CD4-positive, CD25-positive, alpha-beta regulatory T cell (primary cell): ENCODE measurements around the gene N4BP2. TPM values are rescaled to one million over a fixed set of nuclear protein-coding genes. Genes with fewer than 3 reads are reported as not detected.
A peak's percentile ranks its signal among the peaks of the same experiment; 100 is the strongest.
"Not testable (repeated sequence)": the region's sequence is repeated elsewhere in the genome, so short reads cannot be mapped to it uniquely, and the experiment has no call there.

Experiments used
- ATAC-seq, 2 donors: fragments of 150-1000 bp; cut with Tn5 transposase; one replicate each; pipeline ENCODE4 v1.10.0; 2021; ENCODE audit warnings: low read depth in 2 of 2, moderate number of reproducible peaks in 2 of 2, moderate library complexity in 1 of 2
- DNase-seq, 3 donors: peaks; one replicate each; pipeline versions ENCODE4 v3.0.0 to v3.0.0-alpha.2; 2012 to 2022; ENCODE audit warnings: mixed read lengths in 1 of 3
- H3K27ac ChIP-seq: one replicate; pipeline ENCODE4 v1.7.0; 2013; ENCODE audit warnings: mild to moderate bottlenecking, low read length; ENCODE audit not compliant: insufficient read depth, poor library complexity, severe bottlenecking
- H3K27me3 ChIP-seq: one replicate; pipeline ENCODE4 v1.7.0; 2013; ENCODE audit warnings: low read length; ENCODE audit not compliant: control insufficient read depth, insufficient read depth
- H3K36me3 ChIP-seq: one replicate; pipeline ENCODE4 v1.7.0; 2013; ENCODE audit warnings: mild to moderate bottlenecking, low read length, moderate library complexity; ENCODE audit not compliant: control insufficient read depth, insufficient read depth
- H3K4me1 ChIP-seq: 2 replicates; pipeline ENCODE4 v1.7.0; 2013; ENCODE audit warnings: mild to moderate bottlenecking, low read length; ENCODE audit not compliant: insufficient read depth, control insufficient read depth, poor library complexity, severe bottlenecking
- H3K4me3 ChIP-seq: one replicate; pipeline ENCODE4 v1.7.0; 2013; ENCODE audit warnings: low read depth, mild to moderate bottlenecking, low read length, moderate library complexity
- H3K9me3 ChIP-seq, 2 experiments: 1 replicate in 1 of 2; 2 replicates in 1 of 2; pipeline ENCODE4 v1.7.0; 2013; ENCODE audit warnings: low read length in 2 of 2, mild to moderate bottlenecking in 1 of 2, moderate library complexity in 1 of 2; ENCODE audit not compliant: control insufficient read depth in 2 of 2
- H3K27ac Mint-ChIP-seq, 3 donors: one replicate each; pipeline ENCODE4 v1.8.0; 2020 to 2022; ENCODE audit warnings: mild to moderate bottlenecking in 3 of 3, mixed read lengths in 3 of 3, moderate library complexity in 2 of 3
- H3K27me3 Mint-ChIP-seq: one replicate; pipeline ENCODE4 v1.8.0; 2022; ENCODE audit warnings: mild to moderate bottlenecking, mixed read lengths
- H3K36me3 Mint-ChIP-seq: one replicate; pipeline ENCODE4 v1.8.0; 2020; ENCODE audit warnings: mixed read lengths
- H3K4me1 Mint-ChIP-seq, 4 donors: one replicate each; pipeline ENCODE4 v1.8.0; 2020 to 2022; ENCODE audit warnings: mixed read lengths in 4 of 4, mild to moderate bottlenecking in 1 of 4
- H3K4me3 Mint-ChIP-seq, 4 donors: one replicate each; pipeline ENCODE4 v1.8.0; 2020 to 2022; ENCODE audit warnings: mild to moderate bottlenecking in 4 of 4, mixed read lengths in 4 of 4, moderate library complexity in 3 of 4
- H3K9me3 Mint-ChIP-seq, 7 donors: one replicate each; pipeline ENCODE4 v1.8.0; 2020 to 2022; ENCODE audit warnings: mixed read lengths in 7 of 7, mild to moderate bottlenecking in 3 of 7, moderate library complexity in 2 of 7
- polyA plus RNA-seq, 4 donors: library from polyadenylated mRNA; unstranded; fragments of 300-500 nt; fragmentation: Illumina TruSeq; gene quantifications; one replicate each; pipeline ENCODE4 v1.2.3, GENCODE V29; 2021
- total RNA-seq: library from RNA; stranded (reverse); gene quantifications from one replicate; pipeline ENCODE4 v1.2.3, GENCODE V29; 2022

Gene N4BP2
- total and polyA plus RNA-seq, 5 donors from 2014 or later, result 6.3 to 21.4 (median 10.1) TPM

DNA sequence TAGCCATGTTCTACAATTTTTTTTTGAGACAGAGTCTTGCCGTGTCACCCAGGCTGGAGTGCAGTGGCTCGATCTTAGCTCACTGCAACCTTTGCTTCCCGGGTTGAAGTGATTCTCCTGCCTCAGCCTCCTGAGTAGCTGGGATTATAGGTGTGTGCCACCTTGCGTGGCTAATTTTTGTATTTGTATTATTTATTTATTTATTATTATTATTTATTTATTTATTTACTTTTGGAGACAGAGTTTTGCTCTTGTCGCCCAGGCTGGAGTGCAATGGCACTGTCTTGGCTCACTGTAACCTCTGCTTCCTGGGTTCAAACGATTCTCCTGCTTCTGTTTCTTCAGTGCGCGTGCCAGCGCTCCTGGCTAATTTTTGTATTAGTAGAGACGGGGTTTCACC lies 36.8 kb downstream of the N4BP2 start:
- not testable (repeated sequence) for H3K9me3 ChIP-seq, H3K9me3 Mint-ChIP-seq, H3K27me3 ChIP-seq, H3K36me3 ChIP-seq, H3K36me3 Mint-ChIP-seq, H3K4me1 ChIP-seq, H3K4me3 Mint-ChIP-seq, H3K27ac ChIP-seq, H3K27me3 Mint-ChIP-seq, H3K27ac Mint-ChIP-seq, DNase-seq, ATAC-seq, H3K4me3 ChIP-seq
- H3K4me1 Mint-ChIP-seq, result peaks cover 5 to 21% (median 12%) of the 10 kb centered on the region in 4 donors

GRCh38 chr4:40099010-40099409 lies 42.4 kb downstream of the N4BP2 start:
- Mint-ChIP-seq H3K27ac (no peak overlapping the region), H3K27me3 (no peaks in the 10 kb centered on the region), H3K4me3 (no peak overlapping the region), H3K4me1 (peaks cover 5 to 12% (median 6%) of the 10 kb centered on the region in 4 donors), H3K9me3 (no peaks in the 10 kb centered on the region), H3K36me3 (peaks cover 16% of the 10 kb centered on the region)
- no peaks in the 10 kb centered on the region for H3K9me3 ChIP-seq
- H3K4me1 ChIP-seq, result no peaks in the 10 kb centered on the region
- peaks cover 10% of the 10 kb centered on the region for H3K36me3 ChIP-seq
- ATAC-seq (no peak), DNase-seq (no peak)
- no peak overlapping the region for H3K27ac ChIP-seq
- no peaks in the 10 kb centered on the region for H3K27me3 ChIP-seq
- H3K4me3 ChIP-seq, result no peak overlapping the region

- H3K9me3 ChIP-seq, ATAC-seq, H3K27me3 ChIP-seq, H3K4me3 ChIP-seq, H3K4me1 ChIP-seq, H3K9me3 Mint-ChIP-seq, H3K27me3 Mint-ChIP-seq, H3K27ac Mint-ChIP-seq, DNase-seq, H3K4me3 Mint-ChIP-seq, H3K4me1 Mint-ChIP-seq, H3K27ac ChIP-seq: not testable (repeated sequence)
- peaks cover 11% of the 10 kb centered on the region for H3K36me3 ChIP-seq
- peaks cover 36% of the 10 kb centered on the region for H3K36me3 Mint-ChIP-seq
These were observed 50.5 kb downstream of the N4BP2 start for GRCh38 chr4:40107150-40107549.

- H3K36me3 ChIP-seq, result peaks cover 14% of the 10 kb centered on the region
- H3K4me3 ChIP-seq, result no peak overlapping the region
- no peaks in the 10 kb centered on the region for H3K27me3 ChIP-seq
- Mint-ChIP-seq H3K36me3 (peaks cover 22% of the 10 kb centered on the region), H3K27me3 (no peaks in the 10 kb centered on the region), H3K4me1 (peaks cover 0 to 6% (median 2%) of the 10 kb centered on the region in 4 donors), H3K9me3 (no peaks in the 10 kb centered on the region), H3K4me3 (no peak overlapping the region), H3K27ac (peak overlapping the region in 1 of 3 donors; percentile 6)
- H3K9me3 ChIP-seq, result no peaks in the 10 kb centered on the region
- ATAC-seq, result no peak
- DNase-seq, result no peak
- H3K27ac ChIP-seq, result no peak overlapping the region
- H3K4me1 ChIP-seq, result no peaks in the 10 kb centered on the region
These were observed 55.6 kb downstream of the N4BP2 start for GRCh38 chr4:40112027-40112792.

DNA sequence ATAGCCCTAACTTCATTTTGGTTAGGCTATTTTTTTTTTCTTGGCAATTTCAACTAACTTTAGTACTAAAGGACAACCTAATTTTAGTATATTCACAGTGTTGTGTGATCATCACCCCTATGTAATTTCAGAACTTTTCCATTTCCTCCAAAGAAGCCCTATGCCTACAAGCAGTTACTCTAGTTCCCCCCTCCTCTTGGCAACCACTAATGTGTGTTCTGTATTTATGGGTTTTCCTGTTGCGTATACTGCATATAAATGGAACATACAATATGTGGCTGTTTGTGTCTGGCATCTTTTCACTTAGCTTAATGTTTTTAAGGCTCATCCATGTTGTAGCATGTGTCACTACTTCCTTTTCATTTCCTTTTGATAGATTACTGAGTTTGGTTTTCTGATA lies 57.6 kb downstream of the N4BP2 start:
- peaks cover 17% of the 10 kb centered on the region for H3K36me3 ChIP-seq
- peaks cover 22% of the 10 kb centered on the region for H3K36me3 Mint-ChIP-seq
- ATAC-seq, result no peak
- no peaks in the 10 kb centered on the region for H3K9me3 ChIP-seq
- H3K4me3 ChIP-seq, result no peak overlapping the region
- H3K9me3 Mint-ChIP-seq, result peaks cover 0 to 2% (median 0%) of the 10 kb centered on the region in 7 donors
- H3K27ac ChIP-seq, result no peak overlapping the region
- no peaks in the 10 kb centered on the region for H3K4me1 ChIP-seq
- H3K27me3 Mint-ChIP-seq, result no peaks in the 10 kb centered on the region
- H3K4me3 Mint-ChIP-seq, result no peak overlapping the region
- H3K27me3 ChIP-seq, result no peaks in the 10 kb centered on the region
- H3K27ac Mint-ChIP-seq, result no peak overlapping the region
- no peak for DNase-seq
- peaks cover 0 to 6% (median 3%) of the 10 kb centered on the region in 4 donors for H3K4me1 Mint-ChIP-seq

- Mint-ChIP-seq H3K27me3 (no peaks in the 10 kb centered on the region), H3K27ac (no peak overlapping the region), H3K4me1 (peaks cover 16 to 25% (median 22%) of the 10 kb centered on the region in 4 donors), H3K9me3 (peaks cover 0 to 2% (median 0%) of the 10 kb centered on the region in 7 donors), H3K36me3 (peaks cover 19% of the 10 kb centered on the region), H3K4me3 (no peak overlapping the region)
- ATAC-seq, result no peak
- H3K4me3 ChIP-seq, result no peak overlapping the region
- no peak for DNase-seq
- no peaks in the 10 kb centered on the region for H3K4me1 ChIP-seq
- no peaks in the 10 kb centered on the region for H3K9me3 ChIP-seq
- H3K27ac ChIP-seq, result no peak overlapping the region
- H3K36me3 ChIP-seq, result peaks cover 17% of the 10 kb centered on the region
- H3K27me3 ChIP-seq, result no peaks in the 10 kb centered on the region
These were observed 62.2 kb downstream of the N4BP2 start for GRCh38 chr4:40118861-40119260.

DNA sequence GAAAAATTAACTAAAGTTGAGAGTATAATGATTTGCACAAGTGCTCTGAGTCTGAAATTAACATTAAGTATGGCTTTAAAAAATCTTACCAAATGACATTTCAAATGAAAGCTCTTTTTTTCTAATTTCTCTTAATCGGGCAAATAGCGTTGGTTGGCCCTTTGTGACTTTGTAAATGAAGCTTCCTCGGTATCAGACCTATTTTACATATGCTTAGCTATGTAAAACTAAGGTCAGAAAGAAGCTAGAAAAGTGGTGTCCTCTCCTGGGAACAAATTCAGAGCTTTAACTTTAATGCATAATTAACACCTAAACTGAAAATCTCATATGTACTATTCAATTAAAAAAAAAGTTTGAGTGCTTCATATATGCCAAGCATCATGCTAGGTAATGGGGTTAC lies 62.7 kb downstream of the N4BP2 start:
- H3K27ac Mint-ChIP-seq, result peak overlapping the region in 1 of 3 donors; percentile 43

DNA sequence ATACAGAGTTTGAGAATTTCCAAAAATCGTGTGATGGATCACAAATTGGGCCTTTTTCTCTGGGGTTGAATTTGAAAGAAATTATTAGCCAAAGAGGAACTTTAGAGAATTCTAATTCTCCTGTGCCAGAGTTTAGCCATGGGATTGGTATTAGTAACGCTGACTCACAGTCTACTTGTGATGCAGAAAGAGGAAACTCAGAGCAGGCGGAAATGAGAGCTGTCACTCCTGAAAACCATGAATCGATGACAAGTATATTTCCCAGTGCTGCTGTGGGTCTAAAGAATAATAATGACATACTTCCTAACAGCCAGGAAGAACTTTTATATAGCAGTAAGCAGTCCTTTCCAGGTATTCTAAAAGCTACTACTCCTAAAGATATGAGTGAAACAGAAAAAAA lies 64.9 kb downstream of the N4BP2 start:
- Mint-ChIP-seq H3K36me3 (peaks cover 10% of the 10 kb centered on the region), H3K9me3 (peaks cover 0 to 2% (median 0%) of the 10 kb centered on the region in 7 donors), H3K4me3 (no peak overlapping the region), H3K27ac (peak overlapping the region; percentile 26 to 74 (median 52)), H3K27me3 (no peaks in the 10 kb centered on the region), H3K4me1 (peaks cover 20 to 41% (median 30%) of the 10 kb centered on the region in 4 donors)
- H3K4me3 ChIP-seq, result no peak overlapping the region
- no peaks in the 10 kb centered on the region for H3K27me3 ChIP-seq
- no peak for ATAC-seq
- peak in 1 of 3 donors; percentile 9 for DNase-seq
- H3K9me3 ChIP-seq, result no peaks in the 10 kb centered on the region
- peaks cover 12% of the 10 kb centered on the region for H3K36me3 ChIP-seq
- H3K4me1 ChIP-seq, result peaks cover 11% of the 10 kb centered on the region
- no peak overlapping the region for H3K27ac ChIP-seq

More for the DNA sequence above, 62.7 kb downstream of the N4BP2 start:
- peaks cover 12% of the 10 kb centered on the region for H3K36me3 ChIP-seq
- no peak for ATAC-seq
- H3K9me3 Mint-ChIP-seq, result peaks cover 0 to 2% (median 0%) of the 10 kb centered on the region in 7 donors
- H3K4me1 Mint-ChIP-seq, result peaks cover 14 to 25% (median 22%) of the 10 kb centered on the region in 4 donors
- no peak overlapping the region for H3K27ac ChIP-seq
- no peaks in the 10 kb centered on the region for H3K4me1 ChIP-seq
- no peak for DNase-seq
- H3K9me3 ChIP-seq, result no peaks in the 10 kb centered on the region
- no peaks in the 10 kb centered on the region for H3K27me3 ChIP-seq
- H3K36me3 Mint-ChIP-seq, result peaks cover 14% of the 10 kb centered on the region
- H3K4me3 Mint-ChIP-seq, result no peak overlapping the region
- H3K27me3 Mint-ChIP-seq, result no peaks in the 10 kb centered on the region
- H3K4me3 ChIP-seq, result no peak overlapping the region
